GM23338 (cell line): ENCODE results near the gene C1orf56. TPM values are rescaled to one million over a fixed set of nuclear protein-coding genes. Genes with fewer than 3 reads are reported as not detected.

Experiments
- ATAC-seq: fragments of 200-7000 bp; cut with Tn5 transposase; 3 replicates; pipeline ENCODE4 v1.9.1; 2020
- DNase-seq: peaks from one replicate; pipeline ENCODE4 v3.0.0-alpha.2; 2015; ENCODE audit warnings: low spot score
- H2AFZ ChIP-seq: fragments of 200-600 bp; sonication (generic); 2 replicates; pipeline ENCODE4 v1.8.0; 2016; ENCODE audit warnings: antibody characterized with exemption, mild to moderate bottlenecking, moderate library complexity
- H3F3A ChIP-seq: fragments of 200-600 bp; sonication (generic); replicated peaks from 2 replicates; pipeline ENCODE4 v1.8.0; 2017; ENCODE audit warnings: antibody characterized with exemption, mixed run types, low read depth
- H3K27ac ChIP-seq: fragments of 200-600 bp; sonication (generic); 2 replicates; pipeline ENCODE4 v1.6.1; 2016; ENCODE audit warnings: low read depth
- H3K27me3 ChIP-seq: fragments of 200-600 bp; sonication (generic); 2 replicates; pipeline ENCODE4 v1.8.0; 2016; ENCODE audit warnings: mild to moderate bottlenecking, mixed run types, moderate library complexity; ENCODE audit not compliant: insufficient read depth
- H3K36me3 ChIP-seq: fragments of 200-600 bp; sonication (generic); 2 replicates; pipeline ENCODE4 v1.8.0; 2016; ENCODE audit warnings: mild to moderate bottlenecking; ENCODE audit not compliant: insufficient read depth
- H3K4me1 ChIP-seq: fragments of 200-600 bp; sonication (generic); 2 replicates; pipeline ENCODE4 v1.8.0; 2016; ENCODE audit warnings: mild to moderate bottlenecking, moderate library complexity; ENCODE audit not compliant: insufficient read depth
- H3K4me2 ChIP-seq: fragments of 200-600 bp; sonication (generic); 2 replicates; pipeline ENCODE4 v1.7.1; 2017; ENCODE audit warnings: mixed run types
- H3K4me3 ChIP-seq: fragments of 200-600 bp; sonication (generic); 2 replicates; pipeline ENCODE4 v1.6.1; 2016; ENCODE audit warnings: mixed run types
- H3K79me2 ChIP-seq: fragments of 200-600 bp; sonication (generic); replicated peaks from 2 replicates; pipeline ENCODE4 v1.8.0; 2017; ENCODE audit warnings: mild to moderate bottlenecking; ENCODE audit not compliant: insufficient read depth
- H3K9me2 ChIP-seq: fragments of 200-600 bp; sonication (generic); 2 replicates; pipeline ENCODE4 v1.8.0; 2017; ENCODE audit not compliant: insufficient read depth
- H4K20me1 ChIP-seq: fragments of 200-600 bp; sonication (generic); replicated peaks from 2 replicates; pipeline ENCODE4 v1.8.0; 2017; ENCODE audit warnings: mild to moderate bottlenecking; ENCODE audit not compliant: insufficient read depth
- H3K27ac Mint-ChIP-seq: 2 replicates; pipeline ENCODE4 v1.8.0; 2020; ENCODE audit warnings: inconsistent platforms, mild to moderate bottlenecking, moderate library complexity, mixed read lengths
- H3K27me3 Mint-ChIP-seq: 3 replicates; pipeline ENCODE4 v1.8.0; 2022; ENCODE audit warnings: low read depth, mild to moderate bottlenecking, moderate library complexity, mixed read lengths, inconsistent platforms; ENCODE audit not compliant: insufficient read depth, poor library complexity
- H3K36me3 Mint-ChIP-seq: 3 replicates; pipeline ENCODE4 v1.8.0; 2021; ENCODE audit warnings: low read depth, mild to moderate bottlenecking, inconsistent platforms, moderate library complexity, mixed read lengths
- H3K4me1 Mint-ChIP-seq: 3 replicates; pipeline ENCODE4 v1.8.0; 2020; ENCODE audit warnings: mild to moderate bottlenecking, inconsistent platforms, mixed read lengths
- H3K4me3 Mint-ChIP-seq: 3 replicates; pipeline ENCODE4 v1.8.0; 2021; ENCODE audit warnings: moderate library complexity, mild to moderate bottlenecking, inconsistent platforms, mixed read lengths
- H3K9me3 Mint-ChIP-seq: 3 replicates; pipeline ENCODE4 v1.8.0; 2020; ENCODE audit warnings: moderate library complexity, mild to moderate bottlenecking, inconsistent platforms, mixed read lengths
- CTCF ChIP-seq, 2 experiments: fragments of 200-600 bp in 1 of 2; sonication (generic) in 1 of 2; conservative IDR thresholded peaks; 2 replicates each; pipeline versions ENCODE4 v1.5.1 to v1.6.1; 2016 to 2017; ENCODE audit warnings: antibody characterized with exemption in 2 of 2, low read depth in 2 of 2, mild to moderate bottlenecking in 2 of 2, moderate library complexity in 1 of 2
- EZH2 ChIP-seq: fragments of 200-600 bp; sonication (generic); IDR thresholded peaks from one replicate; pipeline ENCODE4 v1.8.0; 2017; ENCODE audit warnings: antibody characterized with exemption, mild to moderate bottlenecking, low read depth; ENCODE audit not compliant: unreplicated experiment
- EZH2phosphoT487 ChIP-seq: fragments of 200-600 bp; sonication (generic); IDR thresholded peaks from one replicate; pipeline ENCODE4 v1.8.1; 2018; ENCODE audit warnings: antibody characterized with exemption; ENCODE audit not compliant: unreplicated experiment
- NANOG ChIP-seq: IDR thresholded peaks from 2 replicates; pipeline ENCODE4 v1.6.1; 2016; ENCODE audit warnings: antibody characterized with exemption, borderline replicate concordance
- POLR2AphosphoS5 ChIP-seq: IDR thresholded peaks from 2 replicates; pipeline ENCODE4 v1.6.1; 2016; ENCODE audit warnings: antibody characterized with exemption, low read depth
- REST ChIP-seq: IDR thresholded peaks from one replicate; pipeline ENCODE4 v1.6.1; 2018; ENCODE audit warnings: antibody characterized with exemption; ENCODE audit not compliant: unreplicated experiment
- STAT1 ChIP-seq: IDR thresholded peaks from one replicate; pipeline ENCODE4 v1.6.1; 2016; ENCODE audit warnings: antibody characterized with exemption; ENCODE audit not compliant: unreplicated experiment
- ZNF114 ChIP-seq: fragments of 250-450 bp; sonication (Bioruptor Pico); IDR thresholded peaks from 2 replicates; pipeline ENCODE4 v1.5.0; 2020; ENCODE audit warnings: mild to moderate bottlenecking, moderate library complexity
- ZNF331 ChIP-seq: fragments of 250-450 bp; sonication (Bioruptor Pico); IDR thresholded peaks from 2 replicates; pipeline ENCODE4 v1.5.0; 2020; ENCODE audit warnings: low read depth, mild to moderate bottlenecking, moderate library complexity
- ZNF462 ChIP-seq: fragments of 250-450 bp; sonication (Bioruptor Pico); IDR thresholded peaks from 2 replicates; pipeline ENCODE4 v1.5.0; 2020; ENCODE audit warnings: mild to moderate bottlenecking, moderate library complexity
- polyA plus RNA-seq: library from polyadenylated mRNA; unstranded; fragments of >200 nt; fragmentation: Nextera tagmentation; extraction: Ambion mirVana; gene quantifications from 2 replicates; pipeline ENCODE4 v1.2.1, GENCODE V29; 2016
- total RNA-seq: library from RNA; depleted of rRNA; stranded (reverse); fragments of >200 nt; shearing (Covaris generic); gene quantifications from 2 replicates; pipeline ENCODE4 v1.2.3, GENCODE V29; 2014

C1orf56 gene
- total and polyA plus RNA-seq, 2 experiments from 2014 or later, result 3.9 to 27.8 TPM

- H3K4me2 ChIP-seq, result no peak overlapping the region
- H3K36me3 ChIP-seq, result no peaks in the 10 kb centered on the region
- H3K27me3 ChIP-seq, result no peaks in the 10 kb centered on the region
- no peaks in the 10 kb centered on the region for H3K9me3 Mint-ChIP-seq
- peaks cover 22% of the 10 kb centered on the region for H3K4me1 ChIP-seq
- H3K79me2 ChIP-seq, result no peaks in the 10 kb centered on the region
- H4K20me1 ChIP-seq, result no peaks in the 10 kb centered on the region
- H3K4me3 Mint-ChIP-seq, result no peak overlapping the region
- no peak overlapping the region for H3K27ac ChIP-seq
- DNase-seq (no peak), ATAC-seq (no peak)
- H3K36me3 Mint-ChIP-seq, result peaks cover 3% of the 10 kb centered on the region; the same call in 2 of the 3 replicates
- H2AFZ ChIP-seq, result no peak overlapping the region
- H3K27ac Mint-ChIP-seq, result no peak overlapping the region
- H3K9me2 ChIP-seq, result no peaks in the 10 kb centered on the region
- H3K27me3 Mint-ChIP-seq, result peaks cover 27% of the 10 kb centered on the region
- H3K4me1 Mint-ChIP-seq, result peaks cover 33% of the 10 kb centered on the region
- TF ChIP-seq POLR2AphosphoS5 (no peak), NANOG (no peak)
- no peak overlapping the region for H3K4me3 ChIP-seq
- peaks cover 10% of the 10 kb centered on the region; the same call in 1 of the 2 replicates for H3F3A ChIP-seq
These were observed 44.4 kb upstream of the C1orf56 start for GRCh38 chr1:151003180-151003579.

- Histone ChIP-seq H3K27me3 (no peaks in the 10 kb centered on the region), H3K27ac (peak overlapping the region; percentile 73; the same call in 1 of the 2 replicates), H3K36me3 (no peaks in the 10 kb centered on the region), H3K4me2 (peak overlapping the region; percentile 85), H2AFZ (peak overlapping the region; percentile 60), H3K4me3 (peak overlapping the region; percentile 51), H3K79me2 (peaks cover 15% of the 10 kb centered on the region), H3F3A (peaks cover 10% of the 10 kb centered on the region; the same call in 1 of the 2 replicates), H3K9me2 (no peaks in the 10 kb centered on the region), H4K20me1 (no peaks in the 10 kb centered on the region), H3K4me1 (peaks cover 25% of the 10 kb centered on the region)
- ATAC-seq (no peak), DNase-seq (no peak)
- Mint-ChIP-seq H3K27ac (peak overlapping the region; percentile 96), H3K9me3 (no peaks in the 10 kb centered on the region), H3K36me3 (peaks cover 3% of the 10 kb centered on the region; the same call in 2 of the 3 replicates), H3K4me3 (peak overlapping the region; percentile 94), H3K27me3 (peaks cover 25% of the 10 kb centered on the region), H3K4me1 (peaks cover 41% of the 10 kb centered on the region)
- TF ChIP-seq STAT1 (no peak), POLR2AphosphoS5 (no peak), ZNF331 (CRISPR knock-in tag) (no peak), ZNF114 (CRISPR knock-in tag) (no peak), ZNF462 (CRISPR knock-in tag) (no peak), EZH2phosphoT487 (no peak), REST (no peak), EZH2 (no peak), NANOG (no peak), CTCF (conservative IDR thresholded peaks at IDR 0.05; ENCODE audit: low read depth in 2 of 2) (no peak)
These were observed 41.7 kb upstream of the C1orf56 start for GRCh38 chr1:151005729-151006319.
